CD4-positive, alpha-beta T cell (primary cell): ENCODE measurements around the gene SRBD1. TPM values are rescaled to one million over a fixed set of nuclear protein-coding genes. Genes with fewer than 3 reads are reported as not detected.

Experiments used
- ATAC-seq: fragments of 200-7000 bp; cut with Tn5 transposase; one replicate; pipeline ENCODE4 v1.10.0; 2022; ENCODE audit warnings: mild to moderate bottlenecking; ENCODE audit not compliant: poor library complexity
- CTCF ChIA-PET: fragments of 350-600 bp; sonication (Branson Sonifier 250); formaldehyde crosslinking; loops from one replicate; lab custom pipeline; 2021; ENCODE audit warnings: antibody characterized with exemption, inconsistent platforms; lab: Charles Lee
- POLR2A ChIA-PET: fragments of 350-600 bp; sonication (Branson Sonifier 250); formaldehyde crosslinking; loops from one replicate; lab custom pipeline; 2021; ENCODE audit warnings: antibody characterized with exemption, inconsistent platforms; lab: Charles Lee
- DNase-seq, 14 experiments: peaks; one replicate each; pipeline ENCODE4 v3.0.0-alpha.2; 2013 to 2020; ENCODE audit warnings: mixed read lengths in 2 of 14
- H3K27ac ChIP-seq, 2 donors: one replicate each; pipeline versions ENCODE4 v1.5.1 to v1.7.0; 2013; ENCODE audit warnings: low read length in 2 of 2, low read depth in 1 of 2, mild to moderate bottlenecking in 1 of 2
- H3K27me3 ChIP-seq, 2 experiments: 1 replicate in 1 of 2; 2 replicates in 1 of 2; pipeline versions ENCODE4 v1.6.1 to v1.7.0; 2013; ENCODE audit warnings: low read length in 2 of 2, control low read depth in 1 of 2, mild to moderate bottlenecking in 1 of 2, moderate library complexity in 1 of 2; ENCODE audit not compliant: insufficient read depth in 2 of 2, control insufficient read depth in 1 of 2
- H3K36me3 ChIP-seq: one replicate; pipeline ENCODE4 v1.6.1; 2013; ENCODE audit warnings: low read length, control low read depth; ENCODE audit not compliant: insufficient read depth
- H3K4me1 ChIP-seq: one replicate; pipeline ENCODE4 v1.6.1; 2013; ENCODE audit warnings: low read length, control low read depth; ENCODE audit not compliant: insufficient read depth
- H3K4me3 ChIP-seq: one replicate; pipeline ENCODE4 v1.5.1; 2013; ENCODE audit warnings: mild to moderate bottlenecking, low read length, moderate library complexity
- H3K9me3 ChIP-seq, 2 experiments: 1 replicate in 1 of 2; 2 replicates in 1 of 2; pipeline versions ENCODE4 v1.6.1 to v1.7.0; 2013; ENCODE audit warnings: low read length in 2 of 2, mild to moderate bottlenecking in 2 of 2, control low read depth in 1 of 2, moderate library complexity in 1 of 2; ENCODE audit not compliant: control insufficient read depth in 1 of 2, insufficient read depth in 1 of 2
- H3K27ac Mint-ChIP-seq: one replicate; pipeline ENCODE4 v1.8.0; 2020; ENCODE audit warnings: mixed read lengths
- H3K27me3 Mint-ChIP-seq: one replicate; pipeline ENCODE4 v1.8.0; 2021; ENCODE audit warnings: mixed read lengths
- H3K36me3 Mint-ChIP-seq: one replicate; pipeline ENCODE4 v1.8.0; 2021; ENCODE audit warnings: low read depth, mixed read lengths
- H3K4me1 Mint-ChIP-seq: one replicate; pipeline ENCODE4 v1.8.0; 2021; ENCODE audit warnings: low read depth, mixed read lengths
- H3K4me3 Mint-ChIP-seq: one replicate; pipeline ENCODE4 v1.8.0; 2020; ENCODE audit warnings: mild to moderate bottlenecking, mixed read lengths
- H3K9me3 Mint-ChIP-seq: one replicate; pipeline ENCODE4 v1.8.0; 2020; ENCODE audit warnings: mixed read lengths
- intact Hi-C, 2 experiments: fragments of 100-400 bp; cut with DNase I in 1 of 2; cut with micrococcal nuclease in 1 of 2; formaldehyde crosslinking; loops; one replicate each; pipeline versions ENCODE4 v1.15.1 to v1.9.0; 2023 to 2025; cut with DNase I, micrococcal nuclease
- total RNA-seq, 174 experiments: library from RNA in 2 of 174; stranded (reverse) in 2 of 174; gene quantifications; one replicate each; pipeline ENCODE4 v1.2.3 and lab custom pipeline; 2021 to 2026
- TF ChIP-seq, protein P1 (sequence below): fragments of 200-600 bp; IDR thresholded peaks from one replicate; pipeline ENCODE4 v1.8.0; 2022; ENCODE audit warnings: antibody characterized with exemption, mild to moderate bottlenecking

Gene SRBD1
- total RNA-seq, 2 experiments from 2014 or later = 14.2 to 16.0 TPM

GRCh38 chr2:45390861-45391260, 220.2 kb downstream of the SRBD1 start:
- H3K36me3 Mint-ChIP-seq = peaks cover 11% of the 10 kb centered on the region
- no peak overlapping the region for H3K4me3 ChIP-seq
- ChIA-PET POLR2A (no interaction called here), CTCF (no interaction called here)
- H3K4me3 Mint-ChIP-seq = no peak overlapping the region
- no peaks in the 10 kb centered on the region for H3K4me1 ChIP-seq
- no peaks in the 10 kb centered on the region for H3K27me3 Mint-ChIP-seq
- H3K27ac Mint-ChIP-seq = no peak overlapping the region
- ATAC-seq (no peak), DNase-seq (no peak)
- H3K9me3 ChIP-seq = no peaks in the 10 kb centered on the region
- no peak overlapping the region for H3K27ac ChIP-seq
- intact Hi-C loops = no loop called here
- no peaks in the 10 kb centered on the region for H3K27me3 ChIP-seq
- no peaks in the 10 kb centered on the region for H3K9me3 Mint-ChIP-seq
- peaks cover 22% of the 10 kb centered on the region for H3K36me3 ChIP-seq
- no peaks in the 10 kb centered on the region for H3K4me1 Mint-ChIP-seq
- TF ChIP-seq, protein P1, sequence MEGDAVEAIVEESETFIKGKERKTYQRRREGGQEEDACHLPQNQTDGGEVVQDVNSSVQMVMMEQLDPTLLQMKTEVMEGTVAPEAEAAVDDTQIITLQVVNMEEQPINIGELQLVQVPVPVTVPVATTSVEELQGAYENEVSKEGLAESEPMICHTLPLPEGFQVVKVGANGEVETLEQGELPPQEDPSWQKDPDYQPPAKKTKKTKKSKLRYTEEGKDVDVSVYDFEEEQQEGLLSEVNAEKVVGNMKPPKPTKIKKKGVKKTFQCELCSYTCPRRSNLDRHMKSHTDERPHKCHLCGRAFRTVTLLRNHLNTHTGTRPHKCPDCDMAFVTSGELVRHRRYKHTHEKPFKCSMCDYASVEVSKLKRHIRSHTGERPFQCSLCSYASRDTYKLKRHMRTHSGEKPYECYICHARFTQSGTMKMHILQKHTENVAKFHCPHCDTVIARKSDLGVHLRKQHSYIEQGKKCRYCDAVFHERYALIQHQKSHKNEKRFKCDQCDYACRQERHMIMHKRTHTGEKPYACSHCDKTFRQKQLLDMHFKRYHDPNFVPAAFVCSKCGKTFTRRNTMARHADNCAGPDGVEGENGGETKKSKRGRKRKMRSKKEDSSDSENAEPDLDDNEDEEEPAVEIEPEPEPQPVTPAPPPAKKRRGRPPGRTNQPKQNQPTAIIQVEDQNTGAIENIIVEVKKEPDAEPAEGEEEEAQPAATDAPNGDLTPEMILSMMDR = no peak

DNA sequence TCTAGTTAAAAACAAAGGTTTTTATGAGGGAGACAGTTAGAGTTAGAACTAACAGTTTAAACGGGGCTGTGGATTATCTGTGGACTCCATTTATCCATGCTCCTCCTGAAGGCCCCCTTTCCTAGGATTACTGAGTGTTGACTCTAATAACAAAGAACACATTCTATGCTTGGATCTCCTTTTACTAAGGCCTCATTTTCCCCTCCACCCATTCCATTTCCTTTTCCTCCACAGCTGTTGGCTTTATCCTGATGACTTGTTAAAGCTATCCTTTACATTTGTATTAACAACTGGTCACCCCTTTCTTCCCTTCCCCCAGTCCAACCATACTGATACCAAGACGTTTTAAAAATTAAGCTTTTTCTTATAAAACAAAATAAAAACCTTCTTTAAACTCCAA, 220.6 kb downstream of the SRBD1 start:
- Mint-ChIP-seq H3K36me3 (peaks cover 11% of the 10 kb centered on the region), H3K4me1 (no peaks in the 10 kb centered on the region), H3K4me3 (no peak overlapping the region), H3K9me3 (no peaks in the 10 kb centered on the region), H3K27ac (no peak overlapping the region), H3K27me3 (no peaks in the 10 kb centered on the region)
- ChIA-PET POLR2A (no interaction called here), CTCF (no interaction called here)
- TF ChIP-seq, protein P1 = no peak
- Histone ChIP-seq H3K4me3 (no peak overlapping the region), H3K4me1 (no peaks in the 10 kb centered on the region), H3K27ac (no peak overlapping the region), H3K36me3 (peaks cover 22% of the 10 kb centered on the region), H3K9me3 (no peaks in the 10 kb centered on the region), H3K27me3 (no peaks in the 10 kb centered on the region)
- ATAC-seq = no peak
- no peak for DNase-seq
- intact Hi-C loops = no loop called here

DNA sequence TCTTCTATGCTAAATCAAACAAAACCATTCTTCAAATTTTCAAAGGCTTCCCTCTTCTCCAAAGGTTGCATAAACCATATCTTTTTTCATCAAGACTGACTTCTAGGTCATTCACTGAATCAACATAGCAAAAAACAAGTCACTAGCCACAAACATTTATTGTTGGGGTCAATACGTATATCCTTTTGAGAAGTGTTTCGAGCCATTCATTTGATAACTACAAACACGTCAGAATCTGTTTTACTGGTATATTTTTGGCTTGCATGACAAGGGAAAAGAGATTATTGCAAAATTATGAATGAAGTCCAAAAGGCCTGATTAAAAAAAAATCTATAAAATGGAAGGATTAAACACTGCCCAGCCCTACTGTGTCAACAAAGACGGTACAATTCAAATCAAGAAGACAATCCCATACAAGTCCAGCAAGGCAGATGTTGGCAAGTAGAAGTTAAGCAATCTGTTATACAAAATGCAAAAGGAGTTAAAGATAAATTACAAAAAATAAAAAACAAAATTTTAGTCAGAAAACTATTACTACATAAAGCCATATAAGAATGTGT, 222.4 kb downstream of the SRBD1 start:
- ATAC-seq (no peak), DNase-seq (no peak)
- H3K4me3 Mint-ChIP-seq = no peak overlapping the region
- TF ChIP-seq, protein P1 = no peak
- intact Hi-C loops = no loop called here
- H3K36me3 Mint-ChIP-seq = no peaks in the 10 kb centered on the region
- Histone ChIP-seq H3K4me1 (no peaks in the 10 kb centered on the region), H3K27me3 (no peaks in the 10 kb centered on the region), H3K4me3 (no peak overlapping the region), H3K9me3 (no peaks in the 10 kb centered on the region), H3K27ac (no peak overlapping the region), H3K36me3 (peaks cover 22% of the 10 kb centered on the region)
- ChIA-PET CTCF (no interaction called here), POLR2A (no interaction called here)
- no peaks in the 10 kb centered on the region for H3K9me3 Mint-ChIP-seq
- H3K27ac Mint-ChIP-seq = no peak overlapping the region
- H3K4me1 Mint-ChIP-seq = no peaks in the 10 kb centered on the region
- H3K27me3 Mint-ChIP-seq = no peaks in the 10 kb centered on the region
